Cardiac septum (tissue), 1 donor: ENCODE results near the gene TNFRSF17. TPM values are rescaled to one million over a fixed set of nuclear protein-coding genes. Genes with fewer than 3 reads are reported as not detected.
"Not testable (repeated sequence)": the region's sequence is repeated elsewhere in the genome, so short reads cannot be mapped to it uniquely, and the experiment has no call there.

Experiments
- DNase-seq: peaks from one replicate; pipeline ENCODE4 v3.0.0-alpha.2; 2020; ENCODE audit warnings: low spot score
- intact Hi-C: fragments of 100-400 bp; cut with DNase I; formaldehyde crosslinking; loops from one replicate; pipeline ENCODE4 v1.14.0; 2022
- total RNA-seq: library from RNA; stranded (reverse); fragmentation: NEBNext Ultra II Directional; extraction: Animal tissue kit (Norgen Biotek cat#: 25700); gene quantifications from one replicate; pipeline ENCODE4 v1.2.1, GENCODE V29; 2021
- donor health status: DM: no; HTN: no; CAD: no.

Gene TNFRSF17
- total RNA-seq, 1 donor from 2014 or later = not detected

DNA sequence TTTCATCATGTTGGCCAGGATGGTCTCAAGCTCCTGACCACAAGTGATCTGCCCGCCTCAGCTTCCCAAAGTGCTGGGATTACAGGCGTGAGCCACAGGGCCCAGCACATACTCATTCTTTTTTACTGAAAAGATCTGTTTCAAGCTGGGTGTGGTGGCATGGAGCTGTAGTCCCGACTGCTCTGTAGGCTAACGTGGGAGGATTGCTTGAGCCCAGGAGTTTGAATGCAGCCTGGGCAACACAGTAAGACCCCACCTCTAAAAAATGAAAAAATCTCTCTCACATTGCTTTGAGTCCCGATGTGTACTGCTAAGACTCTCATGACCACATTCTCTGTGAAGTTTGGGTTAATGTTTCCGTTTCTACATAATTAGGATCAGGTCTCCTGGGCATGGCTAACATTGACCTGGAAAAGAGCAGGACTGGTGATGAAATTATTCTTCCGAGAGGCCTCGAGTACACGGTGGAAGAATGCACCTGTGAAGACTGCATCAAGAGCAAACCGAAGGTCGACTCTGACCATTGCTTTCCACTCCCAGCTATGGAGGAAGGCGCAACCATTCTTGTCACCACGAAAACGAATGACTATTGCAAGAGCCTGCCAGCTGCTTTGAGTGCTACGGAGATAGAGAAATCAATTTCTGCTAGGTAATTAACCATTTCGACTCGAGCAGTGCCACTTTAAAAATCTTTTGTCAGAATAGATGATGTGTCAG is 2.3 kb downstream of the TNFRSF17 start:
- no peak for DNase-seq
- intact Hi-C loops = no loop called here

- no peak for DNase-seq
- intact Hi-C loops = no loop called here
Observed at GRCh38 chr16:11968577-11968976, 3.6 kb downstream of the TNFRSF17 start.

DNA sequence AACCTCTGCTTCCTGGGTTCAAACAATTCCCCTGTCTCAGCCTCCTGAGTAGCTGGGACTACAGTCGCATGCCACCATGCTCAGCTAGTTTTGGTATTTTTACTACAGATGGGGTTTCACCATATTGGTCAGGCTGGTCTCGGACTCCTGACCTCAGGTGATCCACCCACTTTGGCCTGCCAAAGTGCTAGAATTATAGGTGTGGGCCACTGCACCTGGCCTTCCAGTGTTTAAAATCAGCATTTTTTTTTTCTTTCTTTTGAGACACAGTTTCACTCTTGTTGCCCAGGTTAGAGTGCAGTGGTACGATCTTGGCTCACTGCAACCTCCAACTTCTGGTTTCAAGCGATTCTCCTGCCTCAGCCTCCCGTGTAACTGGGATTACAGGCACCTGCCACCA is 5.3 kb downstream of the TNFRSF17 start:
- DNase-seq, intact Hi-C loops: not testable (repeated sequence)

- intact Hi-C loops = no loop called here
- DNase-seq = no peak
Observed at GRCh38 chr16:11972128-11972527, 7.1 kb downstream of the TNFRSF17 start.

GRCh38 chr16:11973070-11973469 is 8.1 kb downstream of the TNFRSF17 start:
- intact Hi-C loops = no loop called here
- no peak for DNase-seq

DNA sequence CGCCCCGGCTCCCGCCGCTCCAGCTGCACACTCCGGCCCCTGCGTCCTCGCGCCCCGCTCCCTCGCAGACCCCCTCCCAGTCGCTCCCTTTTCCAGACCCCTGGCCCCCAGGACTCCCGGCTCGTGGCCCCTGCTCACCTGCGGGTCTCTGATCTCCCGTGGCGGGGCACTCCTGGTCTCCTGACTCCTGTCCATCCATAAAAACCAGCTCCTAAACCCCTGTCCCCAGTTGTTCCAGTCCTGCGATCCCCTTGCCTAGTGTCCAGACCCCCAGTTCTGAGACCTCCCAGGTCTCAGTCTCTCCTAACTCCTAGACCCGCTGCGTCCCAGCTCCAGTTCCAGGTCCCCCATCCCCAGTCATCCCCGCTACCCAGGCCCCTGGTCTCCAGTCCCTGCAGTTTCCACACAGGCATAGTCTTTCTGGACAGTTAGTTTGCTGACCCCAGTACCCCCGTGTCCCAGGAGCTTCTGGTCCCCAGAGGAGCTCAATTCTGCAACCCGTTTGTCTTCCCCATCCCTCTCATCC is 11.9 kb downstream of the TNFRSF17 start:
- intact Hi-C loops = loop anchor here (2.0 to 5.0 kb wide), 2 partner anchors 60 to 90 kb away; no protein-coding TSS in a partner anchor
- no peak for DNase-seq

- DNase-seq = no peak
- intact Hi-C loops = loop anchor here (2.0 to 5.0 kb wide), 2 partner anchors 61 to 90 kb away; no protein-coding TSS in a partner anchor
Observed at GRCh38 chr16:11977376-11978041, 12.5 kb downstream of the TNFRSF17 start.

DNA sequence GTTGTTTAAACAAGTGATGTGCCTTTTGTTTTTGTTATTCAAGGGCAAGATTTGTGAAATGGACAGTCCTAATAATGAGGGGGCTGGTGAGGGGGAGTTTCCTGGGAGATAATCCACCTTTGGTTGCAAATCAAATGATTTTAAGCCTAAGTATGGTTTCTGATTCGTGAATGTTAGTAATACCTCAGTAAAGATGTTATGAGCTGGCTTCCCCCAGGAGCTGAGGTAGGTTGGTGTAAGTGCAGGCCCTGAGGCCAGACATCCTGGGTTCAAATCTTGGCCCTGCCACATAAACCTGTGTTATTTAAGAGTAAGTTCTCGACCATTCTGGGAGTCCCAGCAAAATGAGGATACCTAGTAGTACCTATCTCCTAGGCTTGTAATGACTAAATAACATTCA is 13.1 kb downstream of the TNFRSF17 start:
- intact Hi-C loops = loop anchor here (5.0 kb wide), 1 partner anchor 89 kb away; no protein-coding TSS in a partner anchor
- DNase-seq = no peak

- intact Hi-C loops = loop anchor here (5.0 kb wide), 1 partner anchor 88 kb away; no protein-coding TSS in a partner anchor
- DNase-seq = no peak
Observed at GRCh38 chr16:11979013-11979672, 14.1 kb downstream of the TNFRSF17 start.

DNA sequence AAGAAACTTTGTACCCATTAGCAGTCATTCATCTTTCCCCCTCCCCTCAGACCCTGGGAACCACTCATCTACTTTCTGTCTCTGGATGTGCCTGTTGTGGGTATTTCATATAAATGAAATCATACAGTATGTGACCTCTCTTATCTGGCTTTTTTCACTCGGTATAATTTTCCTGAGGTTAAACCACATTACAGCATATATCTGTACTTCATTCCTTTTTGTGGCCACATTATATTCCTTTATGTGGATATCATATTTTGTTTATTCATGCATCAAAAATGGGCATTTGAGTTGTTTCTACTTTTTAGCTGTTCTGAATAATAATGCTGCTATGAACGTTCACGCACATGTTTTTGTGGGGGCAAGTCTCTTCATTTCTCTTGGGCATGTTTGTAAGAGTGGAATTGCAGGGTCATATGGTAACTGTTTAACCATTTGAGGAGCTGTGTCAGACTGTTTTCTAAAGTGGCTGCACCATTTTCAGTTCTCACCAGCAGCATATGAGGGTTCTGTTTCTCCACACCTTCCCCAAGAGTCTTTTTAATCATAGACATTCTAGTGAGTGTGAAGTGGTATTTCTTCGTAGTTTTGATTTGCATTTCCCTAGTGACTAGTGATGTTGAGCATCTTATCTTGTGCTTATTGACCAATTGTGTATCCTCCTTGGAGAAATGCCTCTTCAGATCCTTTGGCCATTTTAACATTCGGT is 15.3 kb downstream of the TNFRSF17 start:
- intact Hi-C loops = no loop called here
- DNase-seq = no peak

GRCh38 chr16:11985250-11985649 is 20.2 kb downstream of the TNFRSF17 start:
- intact Hi-C loops = no loop called here
- no peak for DNase-seq

DNA sequence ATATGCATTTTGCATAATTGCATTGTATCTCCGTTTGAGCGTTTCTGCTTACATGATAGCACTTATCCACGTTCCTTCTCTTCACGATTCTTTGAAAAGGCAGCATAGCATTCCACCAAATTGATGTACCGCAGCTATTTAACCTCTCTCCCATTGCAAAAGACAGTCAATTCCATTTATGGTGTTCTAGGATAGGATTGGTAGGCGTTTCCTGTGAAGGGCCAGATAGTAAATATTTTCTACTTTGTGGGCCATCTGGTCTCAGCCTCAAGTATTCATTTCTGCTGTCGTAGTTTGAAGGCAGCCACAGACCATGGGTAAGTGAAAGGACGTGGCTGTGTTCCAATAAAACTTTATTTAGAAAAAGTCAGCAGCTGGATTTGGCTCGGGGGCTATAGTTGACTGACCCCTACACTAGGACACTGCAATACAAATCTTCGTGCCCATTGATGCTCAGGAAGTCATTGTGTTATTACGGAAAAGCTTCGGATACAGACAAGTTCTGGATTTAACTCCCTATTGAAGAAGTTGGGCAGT is 21.6 kb downstream of the TNFRSF17 start:
- intact Hi-C loops = no loop called here
- no peak for DNase-seq

DNA sequence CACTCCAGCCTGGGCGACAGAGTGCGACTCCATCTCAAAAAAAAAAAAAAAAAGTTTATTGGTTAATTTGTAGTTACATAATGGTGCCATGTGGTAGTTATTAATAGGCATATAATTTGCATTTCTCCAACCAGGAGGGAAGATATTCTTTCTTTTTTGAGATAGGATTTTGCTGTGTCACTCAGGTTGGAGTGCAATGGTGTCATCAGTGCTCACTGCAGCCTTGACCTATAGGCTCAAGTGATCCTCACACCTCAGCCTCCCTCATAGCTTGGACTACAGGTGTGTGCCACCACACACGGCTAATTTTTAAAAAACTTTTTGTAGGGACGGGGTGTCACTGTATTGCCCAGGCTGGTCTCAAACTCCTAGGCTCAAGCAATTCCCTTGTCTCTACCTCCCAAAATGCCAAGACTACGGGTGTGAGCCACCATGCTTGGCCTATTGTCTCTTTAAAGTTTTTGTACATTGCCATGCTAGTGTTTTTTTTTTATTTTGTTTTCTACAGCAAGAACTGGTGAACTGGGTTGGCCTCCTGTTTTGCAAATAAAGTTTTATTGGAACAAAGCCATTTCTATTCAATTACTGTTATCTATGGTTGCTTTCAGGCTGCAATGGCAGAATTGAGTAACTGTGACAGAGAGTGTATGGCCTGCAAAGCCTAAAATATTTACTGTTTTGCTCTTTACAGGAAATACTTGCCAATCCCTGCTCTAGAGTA is 23.4 kb downstream of the TNFRSF17 start:
- DNase-seq = no peak
- intact Hi-C loops = no loop called here

DNA sequence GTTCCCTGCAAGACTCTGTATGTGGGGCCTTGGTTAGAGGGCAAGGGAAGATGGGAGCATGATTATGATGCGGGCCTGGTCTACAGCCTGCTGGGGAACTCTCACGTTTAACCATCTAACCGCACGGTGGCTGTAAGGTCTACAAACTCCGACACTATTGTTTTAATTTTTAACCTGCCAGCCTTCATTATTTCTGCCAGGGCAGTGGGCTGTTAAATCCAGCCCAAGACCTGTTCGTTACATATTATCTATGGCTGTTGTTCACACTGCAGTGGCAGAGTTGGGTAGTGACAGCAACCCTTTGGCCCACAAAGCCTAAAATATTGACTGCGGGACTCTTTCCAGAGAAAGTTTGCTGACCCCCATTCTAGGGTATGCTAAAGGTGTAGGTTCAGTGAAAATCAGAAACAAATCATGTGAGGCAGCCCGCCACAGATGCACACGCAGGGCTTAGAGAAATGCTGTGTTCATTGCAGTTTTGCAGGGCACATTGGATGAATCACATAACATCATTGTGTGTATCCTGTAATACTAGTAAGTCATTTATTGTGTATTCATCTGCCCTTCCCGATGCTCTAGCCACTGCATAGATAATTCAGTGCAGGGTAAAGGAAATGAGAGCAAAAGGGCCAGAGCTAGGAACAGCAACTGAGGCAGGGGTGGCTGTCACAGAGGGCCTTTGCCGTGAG is 25.8 kb downstream of the TNFRSF17 start:
- intact Hi-C loops = no loop called here

DNA sequence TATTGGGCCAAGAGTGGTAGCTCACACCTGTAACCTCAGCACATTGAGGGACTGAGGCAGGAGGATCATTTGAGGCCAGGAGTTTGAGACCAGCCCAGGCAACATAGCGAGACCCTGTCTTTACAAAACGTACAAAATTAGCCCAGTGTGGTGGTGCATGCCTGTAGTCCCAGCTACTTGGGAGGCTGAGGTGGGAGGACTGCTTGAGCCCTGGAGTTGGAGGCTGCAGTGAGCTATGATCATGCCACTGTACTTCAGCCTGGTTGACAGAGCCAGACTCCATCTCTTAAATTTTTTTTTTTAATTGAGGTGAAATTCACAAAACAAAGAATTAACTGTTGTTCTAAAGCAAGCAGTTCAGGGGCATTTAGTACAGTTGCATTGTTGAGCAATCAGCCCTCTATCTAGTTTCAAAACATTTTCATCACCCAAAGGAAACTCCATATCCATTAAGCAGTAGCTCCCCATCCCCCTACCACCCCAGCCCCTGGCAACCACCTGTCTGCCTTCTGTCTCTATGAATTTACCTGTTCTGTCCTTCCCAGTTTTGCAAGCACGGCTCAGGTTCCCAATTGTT is 27.1 kb downstream of the TNFRSF17 start:
- intact Hi-C loops = no loop called here
- DNase-seq = no peak

More for the DNA sequence above, 25.8 kb downstream of the TNFRSF17 start:
- no peak for DNase-seq

- DNase-seq = no peak
- intact Hi-C loops = no loop called here
Observed at GRCh38 chr16:11992586-11993524, 27.8 kb downstream of the TNFRSF17 start.
